Kidney (tissue), 14 donors: Measurements from ENCODE around the gene MTX1. TPM values are rescaled to one million over a fixed set of nuclear protein-coding genes. Genes with fewer than 3 reads are reported as not detected.
A peak's percentile ranks its signal among the peaks of the same experiment; 100 is the strongest.
"Not testable (repeated sequence)": the region's sequence is repeated elsewhere in the genome, so short reads cannot be mapped to it uniquely, and the experiment has no call there.

Experiments used
- DNase-seq, 5 donors: peaks; one replicate each; pipeline ENCODE4 v3.0.0-alpha.2; 2013 to 2020
- FAIRE-seq: peaks from 2 replicates; lab custom pipeline; 2012; peaks lifted over from hg19 to GRCh38; lab: Jason Lieb, UNC
- H3K27ac ChIP-seq, 2 donors: one replicate each; pipeline ENCODE4 v1.7.0; 2013; ENCODE audit warnings: low read depth in 2 of 2, low read length in 2 of 2, inconsistent platforms in 1 of 2
- H3K27me3 ChIP-seq: one replicate; pipeline ENCODE4 v1.7.1; 2013; ENCODE audit warnings: low read length, inconsistent platforms; ENCODE audit not compliant: control insufficient read depth, insufficient read depth
- H3K36me3 ChIP-seq, 3 donors: one replicate each; pipeline versions ENCODE4 v1.7.0 to v1.7.1; 2013; ENCODE audit warnings: low read length in 3 of 3, control low read depth in 1 of 3, inconsistent platforms in 1 of 3; ENCODE audit not compliant: insufficient read depth in 3 of 3, control insufficient read depth in 2 of 3
- H3K4me1 ChIP-seq, 3 donors: one replicate each; pipeline versions ENCODE4 v1.7.0 to v1.7.1; 2013; ENCODE audit warnings: low read length in 3 of 3, inconsistent platforms in 1 of 3, low read depth in 1 of 3; ENCODE audit not compliant: control insufficient read depth in 2 of 3, insufficient read depth in 2 of 3
- H3K4me3 ChIP-seq, 3 donors: one replicate each; pipeline versions ENCODE4 v1.7.0 to v1.8.1; 2013; ENCODE audit warnings: low read length in 3 of 3, control low read depth in 1 of 3, inconsistent platforms in 1 of 3
- H3K9ac ChIP-seq, 3 donors: one replicate each; pipeline versions ENCODE4 v1.7.0 to v1.7.1; 2013; ENCODE audit warnings: low read length in 3 of 3, control low read depth in 1 of 3, inconsistent platforms in 1 of 3
- H3K9me3 ChIP-seq, 3 donors: one replicate each; pipeline versions ENCODE4 v1.7.0 to v1.7.1; 2013; ENCODE audit warnings: low read length in 3 of 3, control low read depth in 1 of 3, inconsistent platforms in 1 of 3; ENCODE audit not compliant: control insufficient read depth in 2 of 3, insufficient read depth in 1 of 3
- intact Hi-C: fragments of 100-400 bp; cut with DNase I; formaldehyde crosslinking; loops from one replicate; pipeline ENCODE4 v1.11.1; 2022
- polyA plus RNA-seq: library from polyadenylated mRNA; stranded (reverse); fragments of 350-450 nt; fragmentation: Illumina TruSeq; extraction: RNeasy Lipid Tissue Mini Kit (QIAGEN cat#74804); gene quantifications from one replicate; pipeline ENCODE4 v1.2.3, GENCODE V29; 2014; ENCODE audit warnings: low read depth, low replicate concordance; ENCODE audit not compliant: insufficient read depth
- total RNA-seq: library from RNA; stranded (reverse); fragmentation: NEBNext Ultra II Directional; extraction: Animal tissue kit (Norgen Biotek cat#: 25700); gene quantifications from one replicate; pipeline ENCODE4 v1.2.1, GENCODE V29; 2021
- TF ChIP-seq, protein P1 (sequence below): IDR thresholded peaks from 3 replicates; pipeline ENCODE4 v1.5.1; 2012; ENCODE audit warnings: mild to moderate bottlenecking, moderate library complexity, borderline replicate concordance; ENCODE audit not compliant: insufficient read depth; ENCODE audit errors: extremely low read depth
- donor health status: control.
- donor health status: control.
- donor health status: control.
- donor health status: control.
- donor health status: control.
- donor health status: DM: yes; HTN: yes; CAD: no.
- donor health status: Normal renal cell carcinoma (clear cell type).

The MTX1 gene
- total and polyA plus RNA-seq, 2 donors from 2014 or later: 38.8 to 86.9 TPM

DNA sequence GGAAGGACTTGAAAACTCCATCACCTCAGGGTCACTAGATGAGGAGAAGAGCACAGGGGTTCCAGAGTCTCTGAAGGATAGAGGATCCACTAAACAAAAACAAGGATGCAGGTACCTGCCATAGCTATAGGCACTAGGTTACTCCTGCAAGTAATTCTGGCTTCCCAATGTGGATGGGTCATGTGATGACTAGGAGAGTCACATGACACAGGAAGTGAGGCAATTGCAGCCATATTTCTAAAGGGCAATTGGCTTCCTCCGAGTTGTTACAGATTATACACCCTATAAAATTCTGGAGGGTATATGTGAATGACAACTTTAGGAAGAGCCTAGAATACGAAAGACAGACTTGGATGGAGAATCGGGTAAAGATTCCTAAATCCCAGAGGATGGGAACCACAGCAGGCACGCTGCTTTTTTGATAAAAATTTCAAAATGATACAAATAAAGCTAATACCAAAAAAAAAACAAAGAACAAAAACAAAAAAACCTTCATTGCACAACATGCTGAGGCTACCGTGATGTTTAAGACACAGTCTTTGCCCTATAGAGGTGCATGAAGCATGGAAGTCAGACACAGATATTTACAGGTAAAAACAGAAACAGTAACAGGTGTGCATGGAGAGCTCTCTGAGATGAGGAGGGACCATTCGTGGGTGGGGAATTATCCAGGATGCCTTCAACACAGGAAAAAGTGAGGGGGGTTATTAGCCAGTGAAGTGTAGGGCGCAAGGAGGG lies 10.5 kb downstream of the MTX1 start:
- TF ChIP-seq, protein P1, sequence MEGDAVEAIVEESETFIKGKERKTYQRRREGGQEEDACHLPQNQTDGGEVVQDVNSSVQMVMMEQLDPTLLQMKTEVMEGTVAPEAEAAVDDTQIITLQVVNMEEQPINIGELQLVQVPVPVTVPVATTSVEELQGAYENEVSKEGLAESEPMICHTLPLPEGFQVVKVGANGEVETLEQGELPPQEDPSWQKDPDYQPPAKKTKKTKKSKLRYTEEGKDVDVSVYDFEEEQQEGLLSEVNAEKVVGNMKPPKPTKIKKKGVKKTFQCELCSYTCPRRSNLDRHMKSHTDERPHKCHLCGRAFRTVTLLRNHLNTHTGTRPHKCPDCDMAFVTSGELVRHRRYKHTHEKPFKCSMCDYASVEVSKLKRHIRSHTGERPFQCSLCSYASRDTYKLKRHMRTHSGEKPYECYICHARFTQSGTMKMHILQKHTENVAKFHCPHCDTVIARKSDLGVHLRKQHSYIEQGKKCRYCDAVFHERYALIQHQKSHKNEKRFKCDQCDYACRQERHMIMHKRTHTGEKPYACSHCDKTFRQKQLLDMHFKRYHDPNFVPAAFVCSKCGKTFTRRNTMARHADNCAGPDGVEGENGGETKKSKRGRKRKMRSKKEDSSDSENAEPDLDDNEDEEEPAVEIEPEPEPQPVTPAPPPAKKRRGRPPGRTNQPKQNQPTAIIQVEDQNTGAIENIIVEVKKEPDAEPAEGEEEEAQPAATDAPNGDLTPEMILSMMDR: no peak
- peaks cover 0 to 7% (median 0%) of the 10 kb centered on the region in 3 donors for H3K4me1 ChIP-seq
- peaks cover 0 to 2% (median 0%) of the 10 kb centered on the region in 3 donors for H3K36me3 ChIP-seq
- no peaks in the 10 kb centered on the region for H3K9me3 ChIP-seq
- FAIRE-seq: no peak
- H3K4me3 ChIP-seq: peak overlapping the region; percentile 49 to 62 (median 54)
- no peak overlapping the region for H3K9ac ChIP-seq
- no peaks in the 10 kb centered on the region for H3K27me3 ChIP-seq
- DNase-seq: peak in 4 of 5 donors; percentile 71 to 92 (median 82)
- no peak overlapping the region for H3K27ac ChIP-seq
- intact Hi-C loops: no loop called here

GRCh38 chr1:155219592-155220031 lies 11.1 kb downstream of the MTX1 start:
- H3K27ac ChIP-seq: no peak overlapping the region

DNA sequence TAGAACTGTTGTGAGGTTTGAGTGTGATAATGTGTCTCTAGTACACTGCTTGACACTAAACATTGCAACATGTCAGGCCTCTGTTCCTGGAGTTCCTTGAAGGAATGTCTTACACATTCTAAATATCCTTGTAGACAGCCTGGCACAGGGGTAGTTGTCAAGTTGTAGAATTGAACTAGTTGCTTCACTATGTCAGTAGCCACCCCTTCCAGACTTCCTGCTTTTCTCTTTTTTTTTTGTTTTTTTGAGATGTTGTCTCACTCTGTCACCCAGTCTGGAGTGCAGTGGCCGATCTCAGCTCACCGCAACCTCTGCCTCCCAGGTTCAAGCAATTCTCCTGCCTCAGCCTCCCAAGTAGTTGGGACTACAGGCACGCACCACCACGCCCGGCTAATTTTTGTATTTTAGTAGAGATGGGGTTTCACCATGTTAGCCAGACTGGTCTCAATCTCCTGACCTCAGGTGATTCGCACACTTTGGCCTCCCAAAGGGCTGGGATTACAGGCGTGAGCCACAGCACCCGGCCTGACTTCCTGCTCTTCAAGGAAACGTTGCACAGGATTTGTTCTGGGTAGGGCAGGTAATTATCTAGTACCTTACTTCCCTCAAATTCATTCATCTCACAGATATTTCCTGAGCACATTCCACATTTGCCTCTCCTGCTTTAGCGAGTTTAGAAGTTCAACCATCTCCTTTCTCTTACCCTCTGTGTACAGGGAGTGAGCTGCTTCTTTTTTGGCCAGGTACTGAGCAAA lies 11.9 kb downstream of the MTX1 start:
- intact Hi-C loops: loop anchor here (10.0 kb wide), 1 partner anchor 46 kb away; the partner anchor contains the start of genes KRTCAP2 and TRIM46
- FAIRE-seq, DNase-seq, H3K9me3 ChIP-seq, H3K27ac ChIP-seq, H3K9ac ChIP-seq, H3K36me3 ChIP-seq, H3K4me1 ChIP-seq, H3K27me3 ChIP-seq, H3K4me3 ChIP-seq: not testable (repeated sequence)

More at GRCh38 chr1:155219592-155220031, 11.1 kb downstream of the MTX1 start:
- DNase-seq (peak in 3 of 5 donors; percentile 29 to 73 (median 60)), FAIRE-seq (no peak)
- peak overlapping the region; percentile 49 to 62 (median 54) for H3K4me3 ChIP-seq
- peaks cover 0 to 2% (median 0%) of the 10 kb centered on the region in 3 donors for H3K36me3 ChIP-seq
- intact Hi-C loops: loop anchor here (10.0 kb wide), 1 partner anchor 45 kb away; the partner anchor contains the start of genes KRTCAP2 and TRIM46
- no peak overlapping the region for H3K9ac ChIP-seq
- no peaks in the 10 kb centered on the region for H3K27me3 ChIP-seq
- H3K9me3 ChIP-seq: no peaks in the 10 kb centered on the region
- peaks cover 0 to 7% (median 0%) of the 10 kb centered on the region in 3 donors for H3K4me1 ChIP-seq
- TF ChIP-seq, protein P1: no peak
